Keratinocyte (primary cell): ENCODE results near the gene LAMA2.

ENCODE experiments used
- EZH2 ChIP-seq: IDR thresholded peaks from one replicate; pipeline ENCODE4 v1.6.1; 2012; ENCODE audit warnings: inconsistent platforms, mild to moderate bottlenecking, low read length, moderate library complexity
- TF ChIP-seq, protein P1 (sequence below), 3 experiments: IDR thresholded peaks in 1 of 3; conservative IDR thresholded peaks in 1 of 3; optimal IDR thresholded peaks in 1 of 3; 2 replicates in 2 of 3; 3 replicates in 1 of 3; pipeline versions ENCODE3 to v1.5.1; 2011; ENCODE audit warnings: low read length in 3 of 3, mild to moderate bottlenecking in 3 of 3, moderate library complexity in 2 of 3, control low read depth in 1 of 3, inconsistent platforms in 1 of 3; ENCODE audit not compliant: insufficient read depth in 2 of 3; ENCODE audit errors: extremely low read depth in 1 of 3

DNA sequence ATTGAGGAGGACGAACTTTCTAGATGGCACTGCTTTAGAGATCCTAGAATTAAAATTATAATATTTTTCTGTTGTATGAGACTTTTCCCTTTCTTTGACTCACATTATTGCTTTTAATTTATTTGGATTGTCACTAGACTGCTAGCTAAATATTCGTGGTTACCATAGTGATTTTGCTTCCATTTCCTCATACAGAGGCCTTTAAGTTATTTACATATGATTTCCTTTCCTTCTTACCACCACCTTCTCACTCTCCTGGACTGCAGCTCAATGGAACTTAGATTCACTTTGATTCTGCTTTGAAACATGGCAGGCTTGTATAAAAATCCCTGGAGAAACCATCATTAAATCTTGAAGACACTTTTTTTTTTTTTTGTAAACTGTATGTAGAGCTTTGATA, 222.9 kb downstream of the LAMA2 start:
- TF ChIP-seq, protein P1, sequence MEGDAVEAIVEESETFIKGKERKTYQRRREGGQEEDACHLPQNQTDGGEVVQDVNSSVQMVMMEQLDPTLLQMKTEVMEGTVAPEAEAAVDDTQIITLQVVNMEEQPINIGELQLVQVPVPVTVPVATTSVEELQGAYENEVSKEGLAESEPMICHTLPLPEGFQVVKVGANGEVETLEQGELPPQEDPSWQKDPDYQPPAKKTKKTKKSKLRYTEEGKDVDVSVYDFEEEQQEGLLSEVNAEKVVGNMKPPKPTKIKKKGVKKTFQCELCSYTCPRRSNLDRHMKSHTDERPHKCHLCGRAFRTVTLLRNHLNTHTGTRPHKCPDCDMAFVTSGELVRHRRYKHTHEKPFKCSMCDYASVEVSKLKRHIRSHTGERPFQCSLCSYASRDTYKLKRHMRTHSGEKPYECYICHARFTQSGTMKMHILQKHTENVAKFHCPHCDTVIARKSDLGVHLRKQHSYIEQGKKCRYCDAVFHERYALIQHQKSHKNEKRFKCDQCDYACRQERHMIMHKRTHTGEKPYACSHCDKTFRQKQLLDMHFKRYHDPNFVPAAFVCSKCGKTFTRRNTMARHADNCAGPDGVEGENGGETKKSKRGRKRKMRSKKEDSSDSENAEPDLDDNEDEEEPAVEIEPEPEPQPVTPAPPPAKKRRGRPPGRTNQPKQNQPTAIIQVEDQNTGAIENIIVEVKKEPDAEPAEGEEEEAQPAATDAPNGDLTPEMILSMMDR (optimal IDR thresholded peaks at IDR 0.05 in 1 of 3, IDR thresholded peaks at IDR 0.05 in 1 of 3, conservative IDR thresholded peaks at IDR 0.05 in 1 of 3; ENCODE audit: extremely low read depth in 1 of 3, insufficient read depth in 2 of 3, low read length in 3 of 3) = no peak
- no peak for TF ChIP-seq EZH2
